ENCODE data around the gene REG1B. TPM values are rescaled to one million over a fixed set of nuclear protein-coding genes. Genes with fewer than 3 reads are reported as not detected.

Gene REG1B
- total RNA-seq, 2 donors from 2014 or later, result 1.8 TPM; not detected in 1

- no peak overlapping the region for H3K4me3 ChIP-seq
- H3K27ac ChIP-seq, result no peak overlapping the region
- no peaks in the 10 kb centered on the region for H3K9me3 ChIP-seq
- ATAC-seq (ENCODE audit: insufficient number of reproducible peaks, low FRiP score, low read depth) (no peak), DNase-seq (ENCODE audit: low spot score) (no peak)
- H3K4me1 ChIP-seq (ENCODE audit: control insufficient read depth in 1 of 2, low read depth in 2 of 2), result no peaks in the 10 kb centered on the region
- no peaks in the 10 kb centered on the region for H3K36me3 ChIP-seq
- H3K27me3 ChIP-seq (replicated peaks; ENCODE audit: insufficient read depth), result no peaks in the 10 kb centered on the region
- no peak for TF ChIP-seq CTCF (IDR thresholded peaks at IDR 0.05)
These were observed 37.9 kb upstream of the REG1B start for GRCh38 chr2:79125721-79125985.

GRCh38 chr2:79124907-79125720 is 37.3 kb upstream of the REG1B start:
- Histone ChIP-seq H3K27me3 (replicated peaks; ENCODE audit: insufficient read depth) (no peaks in the 10 kb centered on the region), H3K4me1 (ENCODE audit: control insufficient read depth in 1 of 2, low read depth in 2 of 2) (no peaks in the 10 kb centered on the region), H3K9me3 (no peaks in the 10 kb centered on the region), H3K27ac (no peak overlapping the region), H3K36me3 (no peaks in the 10 kb centered on the region), H3K4me3 (no peak overlapping the region)
- ATAC-seq (ENCODE audit: insufficient number of reproducible peaks, low FRiP score, low read depth) (no peak), DNase-seq (ENCODE audit: low spot score) (no peak)
- TF ChIP-seq CTCF (IDR thresholded peaks at IDR 0.05), result no peak

GRCh38 chr2:79122676-79123075 is 34.9 kb upstream of the REG1B start:
- Histone ChIP-seq H3K9me3 (no peaks in the 10 kb centered on the region), H3K36me3 (no peaks in the 10 kb centered on the region), H3K27ac (no peak overlapping the region), H3K4me1 (ENCODE audit: control insufficient read depth in 1 of 2, low read depth in 2 of 2) (no peaks in the 10 kb centered on the region), H3K27me3 (replicated peaks; ENCODE audit: insufficient read depth) (no peaks in the 10 kb centered on the region), H3K4me3 (no peak overlapping the region)
- no peak for DNase-seq (ENCODE audit: low spot score)
- TF ChIP-seq CTCF (IDR thresholded peaks at IDR 0.05), result no peak
- ATAC-seq (ENCODE audit: insufficient number of reproducible peaks, low FRiP score, low read depth), result no peak

- H3K36me3 ChIP-seq, result no peaks in the 10 kb centered on the region
- ATAC-seq (ENCODE audit: insufficient number of reproducible peaks, low FRiP score, low read depth), result no peak
- H3K27me3 ChIP-seq (replicated peaks; ENCODE audit: insufficient read depth), result no peaks in the 10 kb centered on the region
- no peaks in the 10 kb centered on the region for H3K4me1 ChIP-seq (ENCODE audit: control insufficient read depth in 1 of 2, low read depth in 2 of 2)
- H3K4me3 ChIP-seq, result no peak within 1 kb of the TSS
- DNase-seq (ENCODE audit: low spot score), result no peak
- H3K9me3 ChIP-seq, result no peaks in the 10 kb centered on the region
- no peak for TF ChIP-seq CTCF (IDR thresholded peaks at IDR 0.05)
- H3K27ac ChIP-seq, result no peak within 1 kb of the TSS
These were observed 32.5 kb upstream of the REG1B start, which contains the start of gene REG1A for GRCh38 chr2:79120194-79120713. REG1A (plus strand) TSS chr2:79120488; CDS start chr2:79120862, 374 bp downstream.

- no peaks in the 10 kb centered on the region for H3K9me3 ChIP-seq
- no peak overlapping the region for H3K4me3 ChIP-seq
- H3K36me3 ChIP-seq, result no peaks in the 10 kb centered on the region
- no peak for ATAC-seq (ENCODE audit: insufficient number of reproducible peaks, low FRiP score, low read depth)
- H3K4me1 ChIP-seq (ENCODE audit: control insufficient read depth in 1 of 2, low read depth in 2 of 2), result no peaks in the 10 kb centered on the region
- no peaks in the 10 kb centered on the region for H3K27me3 ChIP-seq (replicated peaks; ENCODE audit: insufficient read depth)
- no peak overlapping the region for H3K27ac ChIP-seq
- no peak for DNase-seq (ENCODE audit: low spot score)
- no peak for TF ChIP-seq CTCF (IDR thresholded peaks at IDR 0.05)
These were observed 29.5 kb upstream of the REG1B start for GRCh38 chr2:79116997-79117928.

Data from thoracic aorta (tissue), 2 donors.